HFFc6 (cell line): ENCODE data around the gene HTR2C. TPM values are rescaled to one million over a fixed set of nuclear protein-coding genes. Genes with fewer than 3 reads are reported as not detected.

Source experiments
- DNase-seq: peaks from one replicate; pipeline ENCODE4 v3.0.0-alpha.2; 2018
- H3K27ac Mint-ChIP-seq: 2 replicates; pipeline ENCODE4 v1.8.0; 2020; ENCODE audit warnings: mild to moderate bottlenecking, mixed read lengths
- H3K27me3 Mint-ChIP-seq: 2 replicates; pipeline ENCODE4 v1.8.0; 2021; ENCODE audit warnings: mild to moderate bottlenecking, moderate library complexity, mixed read lengths; ENCODE audit not compliant: insufficient read depth
- H3K36me3 Mint-ChIP-seq: 2 replicates; pipeline ENCODE4 v1.8.0; 2021; ENCODE audit warnings: low read depth, mixed read lengths
- H3K4me1 Mint-ChIP-seq: 2 replicates; pipeline ENCODE4 v1.8.0; 2020; ENCODE audit warnings: low read depth, mixed read lengths
- H3K4me3 Mint-ChIP-seq: 2 replicates; pipeline ENCODE4 v1.8.0; 2020; ENCODE audit warnings: mild to moderate bottlenecking, moderate library complexity, mixed read lengths
- H3K9me3 Mint-ChIP-seq: 2 replicates; pipeline ENCODE4 v1.8.0; 2020; ENCODE audit warnings: mild to moderate bottlenecking, mixed read lengths
- CTCF ChIP-seq: fragments of 200-600 bp; sonication (generic); IDR thresholded peaks from 2 replicates; pipeline ENCODE4 v1.5.0; 2021; ENCODE audit warnings: antibody characterized with exemption, mild to moderate bottlenecking
- total RNA-seq, 6 experiments: library from RNA; stranded (reverse); fragmentation: NEBNext Ultra II Directional; extraction: Animal tissue kit (Norgen Biotek cat#: 25700); gene quantifications; 2 replicates in 1 of 6; 3 replicates in 5 of 6; pipeline ENCODE4 v1.2.3, GENCODE V29; 2021

Gene HTR2C
- total RNA-seq, 6 experiments from 2014 or later: not detected

- TF ChIP-seq CTCF: no peak
These were observed 305.6 kb downstream of the HTR2C start for GRCh38 chrX:114889481-114889880.

GRCh38 chrX:114903618-114904017 is 319.7 kb downstream of the HTR2C start:
- H3K27ac Mint-ChIP-seq: no peak overlapping the region
- no peaks in the 10 kb centered on the region for H3K36me3 Mint-ChIP-seq
- DNase-seq: no peak
- H3K4me3 Mint-ChIP-seq: no peak overlapping the region
- H3K4me1 Mint-ChIP-seq: no peaks in the 10 kb centered on the region; the same call in 1 of the 2 replicates
- no peaks in the 10 kb centered on the region for H3K9me3 Mint-ChIP-seq
- no peaks in the 10 kb centered on the region; the same call in 1 of the 2 replicates for H3K27me3 Mint-ChIP-seq
- no peak for TF ChIP-seq CTCF

More at GRCh38 chrX:114889481-114889880, 305.6 kb downstream of the HTR2C start:
- H3K27ac Mint-ChIP-seq: no peak overlapping the region
- no peak overlapping the region for H3K4me3 Mint-ChIP-seq
- no peaks in the 10 kb centered on the region for H3K9me3 Mint-ChIP-seq
- H3K27me3 Mint-ChIP-seq: no peaks in the 10 kb centered on the region; the same call in 1 of the 2 replicates
- H3K4me1 Mint-ChIP-seq: no peaks in the 10 kb centered on the region
- H3K36me3 Mint-ChIP-seq: no peaks in the 10 kb centered on the region
- no peak for DNase-seq

GRCh38 chrX:114905251-114905650 is 321.4 kb downstream of the HTR2C start:
- Mint-ChIP-seq H3K27ac (no peak overlapping the region), H3K27me3 (no peaks in the 10 kb centered on the region; the same call in 1 of the 2 replicates), H3K4me3 (no peak overlapping the region), H3K36me3 (no peaks in the 10 kb centered on the region), H3K9me3 (no peaks in the 10 kb centered on the region), H3K4me1 (no peaks in the 10 kb centered on the region; the same call in 1 of the 2 replicates)
- TF ChIP-seq CTCF: no peak
- DNase-seq: no peak

DNA sequence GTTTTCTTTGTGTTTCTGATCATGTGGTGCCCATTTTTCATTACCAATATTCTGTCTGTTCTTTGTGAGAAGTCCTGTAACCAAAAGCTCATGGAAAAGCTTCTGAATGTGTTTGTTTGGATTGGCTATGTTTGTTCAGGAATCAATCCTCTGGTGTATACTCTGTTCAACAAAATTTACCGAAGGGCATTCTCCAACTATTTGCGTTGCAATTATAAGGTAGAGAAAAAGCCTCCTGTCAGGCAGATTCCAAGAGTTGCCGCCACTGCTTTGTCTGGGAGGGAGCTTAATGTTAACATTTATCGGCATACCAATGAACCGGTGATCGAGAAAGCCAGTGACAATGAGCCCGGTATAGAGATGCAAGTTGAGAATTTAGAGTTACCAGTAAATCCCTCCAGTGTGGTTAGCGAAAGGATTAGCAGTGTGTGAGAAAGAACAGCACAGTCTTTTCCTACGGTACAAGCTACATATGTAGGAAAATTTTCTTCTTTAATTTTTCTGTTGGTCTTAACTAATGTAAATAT is 323.2 kb downstream of the HTR2C start:
- no peaks in the 10 kb centered on the region for H3K9me3 Mint-ChIP-seq
- DNase-seq: no peak
- H3K36me3 Mint-ChIP-seq: no peaks in the 10 kb centered on the region
- TF ChIP-seq CTCF: no peak
- H3K27me3 Mint-ChIP-seq: peaks cover 5% of the 10 kb centered on the region; the same call in 1 of the 2 replicates
- H3K27ac Mint-ChIP-seq: no peak overlapping the region
- H3K4me3 Mint-ChIP-seq: no peak overlapping the region
- no peaks in the 10 kb centered on the region for H3K4me1 Mint-ChIP-seq

DNA sequence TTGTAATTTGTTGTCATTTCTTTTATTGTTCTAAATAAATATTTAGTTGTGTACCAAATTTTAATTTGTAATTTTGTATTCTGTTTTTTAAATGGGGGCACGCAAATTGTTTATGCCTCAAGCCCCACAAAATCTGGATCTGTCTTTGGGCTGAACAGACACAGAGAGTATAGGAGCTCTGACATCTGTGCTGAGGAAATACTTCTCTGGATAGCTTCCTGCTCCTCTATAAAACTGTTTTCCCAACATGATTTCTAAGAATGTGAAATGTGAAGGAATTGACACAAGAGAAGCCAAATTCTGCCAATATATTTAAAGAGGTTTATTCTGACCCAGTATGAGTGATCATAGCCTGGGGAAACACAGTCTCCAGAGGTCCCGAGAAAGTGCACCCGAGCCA is 340.5 kb downstream of the HTR2C start:
- H3K27ac Mint-ChIP-seq: peak overlapping the region; percentile 24; the same call in 1 of the 2 replicates
- H3K27me3 Mint-ChIP-seq: no peaks in the 10 kb centered on the region; the same call in 1 of the 2 replicates
- no peak for TF ChIP-seq CTCF
- peaks cover 18% of the 10 kb centered on the region for H3K4me1 Mint-ChIP-seq
- no peaks in the 10 kb centered on the region for H3K36me3 Mint-ChIP-seq
- no peaks in the 10 kb centered on the region for H3K9me3 Mint-ChIP-seq
- H3K4me3 Mint-ChIP-seq: 0 out of 2 replicates have a peak overlapping the region, but pooled peaks have one; percentile 31
- DNase-seq: no peak
